Stimulated activated CD4-positive, alpha-beta T cell treated with anti-CD3 and anti-CD28 coated beads, Interleukin-1b, Interleukin-23, amount 100 ng/mL, for 1 hour (primary cell): ENCODE measurements around the gene CAB39.
"Not testable (repeated sequence)": the region's sequence is repeated elsewhere in the genome, so short reads cannot be mapped to it uniquely, and the experiment has no call there.

Experiments used
- DNase-seq, 2 donors: peaks; one replicate each; pipeline ENCODE4 v3.0.0-alpha.2; 2020; ENCODE audit warnings: low read depth in 2 of 2

Gene CAB39

GRCh38 chr2:230715201-230715600 lies 2.6 kb downstream of the CAB39 start:
- DNase-seq, result no peak

- no peak for DNase-seq
Measured at GRCh38 chr2:230716588-230716987, 3.9 kb downstream of the CAB39 start.

GRCh38 chr2:230717600-230717999 lies 5.0 kb downstream of the CAB39 start:
- no peak for DNase-seq

- DNase-seq, result no peak
Measured at GRCh38 chr2:230719340-230719739, 6.7 kb downstream of the CAB39 start.

- DNase-seq, result no peak
Measured at GRCh38 chr2:230721712-230722111, 9.1 kb downstream of the CAB39 start.

GRCh38 chr2:230722207-230722885 lies 9.7 kb downstream of the CAB39 start:
- no peak for DNase-seq

GRCh38 chr2:230723363-230723762 lies 10.7 kb downstream of the CAB39 start:
- no peak for DNase-seq

- DNase-seq, result not testable (repeated sequence)
Measured at GRCh38 chr2:230724957-230725356, 12.3 kb downstream of the CAB39 start.

- DNase-seq, result no peak
Measured at GRCh38 chr2:230731512-230731911, 18.9 kb downstream of the CAB39 start.

GRCh38 chr2:230732914-230733401 lies 20.3 kb downstream of the CAB39 start:
- no peak for DNase-seq

GRCh38 chr2:230734247-230735175 lies 21.9 kb downstream of the CAB39 start:
- no peak for DNase-seq

- DNase-seq, result no peak
Measured at GRCh38 chr2:230735884-230736283, 23.2 kb downstream of the CAB39 start.

- no peak for DNase-seq
Measured at GRCh38 chr2:230737300-230737699, 24.7 kb downstream of the CAB39 start.

- DNase-seq, result no peak
Measured at GRCh38 chr2:230737791-230738226, 25.2 kb downstream of the CAB39 start.

GRCh38 chr2:230738391-230738811 lies 25.8 kb downstream of the CAB39 start:
- no peak for DNase-seq

- no peak for DNase-seq
Measured at GRCh38 chr2:230738924-230739323, 26.3 kb downstream of the CAB39 start.

GRCh38 chr2:230739961-230740360 lies 27.3 kb downstream of the CAB39 start:
- no peak for DNase-seq

- DNase-seq, result no peak
Measured at GRCh38 chr2:230742781-230743180, 30.1 kb downstream of the CAB39 start.

- no peak for DNase-seq
Measured at GRCh38 chr2:230746213-230746612, 33.6 kb downstream of the CAB39 start.

- no peak for DNase-seq
Measured at GRCh38 chr2:230748087-230748486, 35.4 kb downstream of the CAB39 start.

- DNase-seq, result no peak
Measured at GRCh38 chr2:230749111-230749510, 36.5 kb downstream of the CAB39 start.

- DNase-seq, result no peak
Measured at GRCh38 chr2:230751062-230751461, 38.4 kb downstream of the CAB39 start.

GRCh38 chr2:230754200-230754599 lies 41.6 kb downstream of the CAB39 start:
- no peak for DNase-seq
